K562 (cell line): Measurements from ENCODE around the gene PTOV1. TPM values are rescaled to one million over a fixed set of nuclear protein-coding genes. Genes with fewer than 3 reads are reported as not detected.

Experiments
- ATAC-seq: fragments of 200-7000 bp; cut with Tn5 transposase; 3 replicates; pipeline ENCODE4 v1.9.1; 2020; ENCODE audit warnings: moderate library complexity
- BruUV-seq: library from RNA; stranded (reverse); fragments of 400-500 nt; replicated peaks from 2 replicates; lab custom pipeline; 2021; lab: Mats Ljungman, UMichigan
- CTCF ChIA-PET: fragments of 300-600 bp; formaldehyde crosslinking; extraction: SDS; loops from one replicate; lab custom pipeline; 2021; ENCODE audit warnings: low intra/inter-chr PET ratio; lab: Yijun Ruan, JAX
- POLR2A ChIA-PET: fragments of 300-600, 350-650 bp; sonication (Branson Sonifier 250); formaldehyde crosslinking; extraction: SDS; loops from one replicate; lab custom pipeline; 2021; ENCODE audit warnings: antibody characterized with exemption, inconsistent platforms; lab: Yijun Ruan, JAX
- DNase-seq, 4 experiments: peaks; one replicate each; pipeline versions ENCODE4 v3.0.0 to v3.0.0-alpha.2; 2011 to 2018; ENCODE audit warnings: low spot score in 3 of 4, mixed read lengths in 3 of 4; ENCODE audit errors: extremely low read depth in 1 of 4
- FAIRE-seq: peaks from 2 replicates; lab custom pipeline; 2011; peaks lifted over from hg19 to GRCh38; lab: Jason Lieb, UNC
- H2AFZ ChIP-seq: 2 replicates; pipeline ENCODE4 v1.6.0; 2011; ENCODE audit warnings: low read depth, low read length, control low read depth, inconsistent platforms
- H3K27ac ChIP-seq: fragments of 200-600 bp; 3 replicates; pipeline ENCODE4 v1.8.0; 2011; ENCODE audit warnings: low read depth, mild to moderate bottlenecking, control low read depth, inconsistent platforms, low read length, moderate library complexity, mixed read lengths; ENCODE audit errors: extremely low read depth
- H3K27me3 ChIP-seq, 2 experiments: fragments of 300-600 bp in 1 of 2; 2 replicates in 1 of 2; 3 replicates in 1 of 2; pipeline versions ENCODE4 v1.6.0 to v1.8.0; 2011; ENCODE audit warnings: inconsistent platforms in 2 of 2, low read length in 2 of 2, mild to moderate bottlenecking in 1 of 2, mixed read lengths in 1 of 2, moderate library complexity in 1 of 2; ENCODE audit not compliant: control insufficient read depth in 2 of 2, insufficient read depth in 2 of 2
- H3K36me3 ChIP-seq: fragments of 300-600 bp; 3 replicates; pipeline ENCODE4 v1.8.0; 2011; ENCODE audit warnings: mild to moderate bottlenecking, low read length, inconsistent platforms; ENCODE audit not compliant: control insufficient read depth, insufficient read depth
- H3K4me1 ChIP-seq, 2 experiments: fragments of 200-600 bp in 1 of 2; replicated peaks in 1 of 2; 2 replicates in 1 of 2; 3 replicates in 1 of 2; pipeline versions ENCODE4 v1.5.1 to v1.8.0; 2011; ENCODE audit warnings: inconsistent platforms in 2 of 2, low read length in 2 of 2, mild to moderate bottlenecking in 1 of 2, mixed read lengths in 1 of 2, moderate library complexity in 1 of 2; ENCODE audit not compliant: control insufficient read depth in 2 of 2, insufficient read depth in 2 of 2
- H3K4me2 ChIP-seq: 2 replicates; pipeline ENCODE4 v1.6.1; 2011; ENCODE audit warnings: low read length, control low read depth, inconsistent platforms, mixed read lengths; ENCODE audit not compliant: insufficient read depth
- H3K4me3 ChIP-seq: fragments of 200-600 bp; sonication (generic), shearing (Covaris generic); 2 replicates; pipeline ENCODE4 v1.5.1; 2016; ENCODE audit warnings: control low read depth, inconsistent platforms
- H3K79me2 ChIP-seq: fragments of 200-600 bp; 3 replicates; pipeline ENCODE4 v1.8.0; 2011; ENCODE audit warnings: low read length, inconsistent platforms; ENCODE audit not compliant: control insufficient read depth, insufficient read depth
- H3K9ac ChIP-seq, 2 experiments: 2 replicates each; pipeline versions ENCODE4 v1.6.0 to v1.6.1; 2011; ENCODE audit warnings: low read depth in 2 of 2, low read length in 2 of 2, control low read depth in 1 of 2, inconsistent platforms in 1 of 2, mild to moderate bottlenecking in 1 of 2, mixed read lengths in 1 of 2; ENCODE audit not compliant: insufficient read depth in 1 of 2
- H3K9me1 ChIP-seq: one replicate; pipeline ENCODE4 v1.6.0; 2011; ENCODE audit warnings: inconsistent platforms, mild to moderate bottlenecking, low read length, moderate library complexity; ENCODE audit not compliant: control insufficient read depth, insufficient read depth
- H3K9me3 ChIP-seq: replicated peaks from 2 replicates; pipeline ENCODE4 v1.5.1; 2011; ENCODE audit warnings: low read depth, low read length, inconsistent platforms; ENCODE audit not compliant: control insufficient read depth, insufficient read depth
- H4K20me1 ChIP-seq: replicated peaks from 2 replicates; pipeline ENCODE4 v1.6.1; 2011; ENCODE audit warnings: low read length, inconsistent platforms, mixed read lengths; ENCODE audit not compliant: control insufficient read depth, insufficient read depth
- NR1H2 ChIP-seq: sonication (generic); formaldehyde crosslinking; IDR thresholded peaks from 2 replicates; pipeline ENCODE4 v1.4.0; 2020; ENCODE audit warnings: mild to moderate bottlenecking, missing genetic modification reagents
- POLR2A ChIP-seq: fragments of 450-650 bp; conservative IDR thresholded peaks from 2 replicates; pipeline ENCODE4 v1.6.1; 2016
- RBM39 ChIP-seq: fragments of 200-400 bp; formaldehyde crosslinking; optimal IDR thresholded peaks from 2 replicates; pipeline ENCODE3; 2018; ENCODE audit warnings: low read depth, low read length
- SUPT5H ChIP-seq: fragments of 450-650 bp; IDR thresholded peaks from 2 replicates; pipeline ENCODE4 v1.6.1; 2016
- ZBED1 ChIP-seq: IDR thresholded peaks from 2 replicates; pipeline ENCODE4 v1.6.1; 2014
- ZBTB26 ChIP-seq: fragments of 450-650 bp; formaldehyde crosslinking; IDR thresholded peaks from 2 replicates; pipeline ENCODE4 v1.4.0; 2022; ENCODE audit warnings: missing genetic modification characterization
- WGBS: fragments of 100-300 bp; shearing (Covaris generic); methylation state at CpG from one replicate; pipeline ENCODE4 v1.1.6; 2016; ENCODE audit warnings: low coverage, mixed read lengths; ENCODE audit not compliant: insufficient coverage; ENCODE audit errors: missing lambda C conversion rate; 5-methylcytosine and 5-hydroxymethylcytosine counted together
- in situ Hi-C: fragments of 300-500 bp; cut with MboI; formaldehyde crosslinking; loops from 4 replicates; pipeline ENCODE4 v1.15.0; 2018; ENCODE audit warnings: inconsistent platforms, mixed read lengths
- intact Hi-C: fragments of 100-400 bp; cut with micrococcal nuclease; formaldehyde crosslinking; loops from 2 replicates; pipeline ENCODE4 v1.14.2; 2022
- polyA plus RNA-seq, 8 experiments: library from polyadenylated mRNA; depleted of rRNA in 4 of 8; stranded (reverse) in 5 of 8; unstranded in 3 of 8; fragments of >200 nt; fragmentation: Nextera tagmentation in 2 of 8; fragmentation: Illumina TruSeq in 1 of 8; extraction: Ambion mirVana in 2 of 8; extraction: Trizol in 1 of 8; gene quantifications; 2 replicates each; pipeline versions ENCODE4 v1.2.1 to v1.2.3, GENCODE V29; 2011 to 2014; ENCODE audit warnings: inconsistent platforms in 1 of 8, missing spikeins in 1 of 8
- total RNA-seq, 7 experiments: library from RNA; depleted of rRNA in 6 of 7; stranded (reverse); fragments of >200 nt in 6 of 7; fragmentation: Illumina TruSeq in 2 of 7; extraction: Trizol in 2 of 7; gene quantifications; 2 replicates each; pipeline versions ENCODE4 v1.2.1 to v1.2.3, GENCODE V29; 2011 to 2021; ENCODE audit warnings: low replicate concordance in 1 of 7

Gene PTOV1
- total and polyA plus RNA-seq, 9 of the 15 experiments (the other 6 are each of a cell fraction or from before 2014, with no cell fraction given), result 4.9 to 169 (median 43.5) TPM

- Histone ChIP-seq H3K4me2 (no peak overlapping the region), H3K9ac (peak overlapping the region in 1 of 2 experiments; percentile 24; a peak in 1 of 4 replicates), H3K4me1 (peaks cover 2 to 85% of the 10 kb centered on the region in 2 experiments; a peak in 3 of 5 replicates), H3K27ac (no peak overlapping the region), H3K9me3 (no peaks in the 10 kb centered on the region), H3K36me3 (peaks cover 90% of the 10 kb centered on the region; the same call in 2 of the 3 replicates), H3K79me2 (peaks cover 20% of the 10 kb centered on the region), H3K4me3 (no peak overlapping the region), H3K9me1 (peaks cover under 1% of the 10 kb centered on the region), H4K20me1 (peaks cover 17% of the 10 kb centered on the region; the same call in 1 of the 2 replicates), H3K27me3 (no peaks in the 10 kb centered on the region), H2AFZ (no peak overlapping the region)
- ATAC-seq (no peak), DNase-seq (no peak), FAIRE-seq (no peak)
- CTCF ChIA-PET, result no interaction called here
- 0 out of 2 replicates have a peak, but pooled peaks have one; percentile 17 for TF ChIP-seq SUPT5H
- TF ChIP-seq ZBED1, result 0 out of 2 replicates have a peak, but pooled peaks have one; percentile 6
- no peak for TF ChIP-seq ZBTB26 (CRISPR knock-in tag)
- peak; percentile 5; the same call in 1 of the 2 replicates for TF ChIP-seq POLR2A
- TF ChIP-seq NR1H2 (CRISPR knock-in tag), result no peak
- peak; percentile 46 for TF ChIP-seq RBM39
- in situ Hi-C loops (no loop called here), intact Hi-C loops (no loop called here)
- WGBS, result 69% methylated on average over 5 of the region's 5 CpGs
- BruUV-seq, result no TSS peak
- POLR2A ChIA-PET, result interaction anchor here (1.1 to 1.8 kb wide), 3 partner anchors 9 to 18 kb away, joined by 3 to 7 read pairs (median 5); no protein-coding TSS in a partner anchor
These were observed 6.8 kb downstream of the PTOV1 start for GRCh38 chr19:49857838-49858087.
